ENCODE results near the gene MCF2L.

GRCh38 chr13:112997188-112998130 lies 28.4 kb downstream of the MCF2L start:
- TF ChIP-seq CTCF (IDR thresholded peaks at IDR 0.05): no peak
- TF ChIP-seq PBX3 (IDR thresholded peaks at IDR 0.05): no peak
- no peak for TF ChIP-seq POLR2A (IDR thresholded peaks at IDR 0.05; ENCODE audit: low read length)
- TF ChIP-seq ELK1 (IDR thresholded peaks at IDR 0.05; ENCODE audit: low read depth, low read length): no peak
- TF ChIP-seq HMGXB4 (CRISPR knock-in tag; IDR thresholded peaks at IDR 0.05; ENCODE audit: borderline replicate concordance): no peak
- TF ChIP-seq RAD21 (conservative IDR thresholded peaks at IDR 0.05 in 1 of 2, IDR thresholded peaks at IDR 0.05 in 1 of 2): no peak
- TF ChIP-seq MAX (IDR thresholded peaks at IDR 0.05): no peak
- TF ChIP-seq CHD2 (IDR thresholded peaks at IDR 0.05; ENCODE audit: low read length, partially characterized antibody): no peak
- no peak for TF ChIP-seq JUNB (IDR thresholded peaks at IDR 0.05)
- TF ChIP-seq BHLHE40 (IDR thresholded peaks at IDR 0.05; ENCODE audit: low read depth, low read length): no peak
- TF ChIP-seq RNF2 (IDR thresholded peaks at IDR 0.05; ENCODE audit: borderline replicate concordance, low read depth): no peak

Measured in A549 (cell line).